ENCODE data around the gene HEATR5A. TPM values are rescaled to one million over a fixed set of nuclear protein-coding genes. Genes with fewer than 3 reads are reported as not detected.

The HEATR5A gene
- total RNA-seq, 4 donors from 2014 or later, result 22.9 to 32.0 (median 25.8) TPM

DNA sequence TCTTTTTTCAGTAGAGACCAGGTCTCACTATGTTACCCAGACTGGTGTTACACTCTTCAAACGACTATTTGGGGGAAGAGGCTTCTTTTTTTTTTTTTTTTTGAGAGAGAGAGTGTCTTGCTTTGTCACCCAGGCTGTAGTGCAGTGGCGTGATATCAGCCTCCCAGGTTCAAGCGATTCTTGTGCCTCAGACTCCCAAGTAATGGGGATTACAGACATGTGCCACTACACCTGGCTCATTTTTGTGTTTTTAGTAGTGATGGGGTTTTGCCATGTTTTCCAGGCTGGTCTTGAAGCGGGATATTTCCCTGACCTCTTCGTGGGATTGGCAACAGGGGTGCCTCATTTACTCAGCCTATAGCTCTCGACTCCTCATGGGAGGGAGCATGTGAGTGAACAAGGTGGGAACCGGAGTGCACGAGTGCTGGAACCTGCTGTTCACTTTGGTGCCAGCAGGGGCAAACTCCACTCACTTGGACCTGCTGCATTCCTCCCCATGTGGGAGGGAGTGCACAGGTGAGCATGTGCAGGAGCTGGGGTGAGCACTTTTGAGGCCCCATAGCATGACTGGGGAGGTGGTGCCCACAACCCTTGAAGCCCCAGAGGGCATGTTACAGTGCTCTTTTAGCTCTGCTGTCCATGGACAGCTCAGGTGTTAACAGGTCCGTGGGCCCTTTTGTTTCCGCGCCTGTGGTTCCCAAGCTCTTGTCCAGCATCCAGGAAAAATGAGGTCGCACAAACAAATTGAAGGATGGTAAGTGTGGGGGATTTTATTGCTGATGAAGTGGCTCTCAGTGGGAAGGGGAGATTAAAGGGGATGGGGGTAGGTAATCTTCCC, 133.7 kb downstream of the HEATR5A start:
- H3K27ac ChIP-seq, result no peak overlapping the region
- WGBS, 2 donors, result 91 to 95% methylated on average over 12 of the region's 12 CpGs
- no peaks in the 10 kb centered on the region for H3K9me3 ChIP-seq
- no peak for DNase-seq (ENCODE audit: low spot score in 2 of 2)
- TF ChIP-seq POLR2A (IDR thresholded peaks at IDR 0.05) (no peak), EP300 (IDR thresholded peaks at IDR 0.05) (no peak), CTCF (IDR thresholded peaks at IDR 0.05) (no peak)
- peaks cover 0 to 27% (median 0%) of the 10 kb centered on the region in 3 donors for H3K36me3 ChIP-seq
- H3K27me3 ChIP-seq, result no peaks in the 10 kb centered on the region
- H3K4me3 ChIP-seq, result no peak overlapping the region
- H3K4me1 ChIP-seq, result no peaks in the 10 kb centered on the region

DNA sequence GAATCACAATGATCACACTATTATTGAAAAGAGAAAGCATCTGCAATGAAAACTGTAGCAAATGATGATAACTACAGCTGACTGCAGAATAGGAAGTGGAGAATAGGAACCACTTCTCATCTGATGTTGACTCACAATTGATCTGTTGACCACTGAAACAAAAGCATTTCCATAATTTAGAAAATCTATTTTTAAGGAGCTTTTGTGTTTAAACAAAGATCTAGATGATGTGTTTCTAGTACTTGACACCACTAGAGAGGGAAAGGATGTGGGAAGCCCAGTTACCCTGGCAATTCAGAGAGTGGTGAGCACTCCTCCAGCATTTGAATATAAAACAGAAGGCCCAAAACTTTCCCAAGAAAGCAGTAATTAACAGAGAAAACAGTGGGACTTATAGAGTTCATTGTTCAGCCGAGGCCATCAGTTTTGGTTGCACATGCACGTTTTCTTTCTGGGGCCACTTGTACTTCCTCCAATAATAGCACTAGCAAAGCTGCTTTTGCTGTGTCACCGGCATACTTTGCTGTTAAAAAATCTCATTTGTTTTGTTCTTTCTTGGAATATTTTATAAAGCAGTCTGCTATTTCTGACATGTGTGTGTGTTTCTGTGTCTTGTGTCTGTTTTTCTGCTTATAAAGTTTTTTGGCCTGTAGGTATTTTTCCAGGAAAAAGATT, 136.6 kb downstream of the HEATR5A start:
- H3K4me3 ChIP-seq, result no peak overlapping the region
- H3K27me3 ChIP-seq, result no peaks in the 10 kb centered on the region
- H3K27ac ChIP-seq, result peak overlapping the region in 2 of 4 donors; percentile 39 to 58
- DNase-seq (ENCODE audit: low spot score in 2 of 2), result no peak
- no peaks in the 10 kb centered on the region for H3K9me3 ChIP-seq
- WGBS, 2 donors, result 14 to 24% methylated on average over 3 of the region's 3 CpGs
- no peaks in the 10 kb centered on the region for H3K4me1 ChIP-seq
- peaks cover 0 to 21% (median 0%) of the 10 kb centered on the region in 3 donors for H3K36me3 ChIP-seq
- no peak for TF ChIP-seq CTCF (IDR thresholded peaks at IDR 0.05)

DNA sequence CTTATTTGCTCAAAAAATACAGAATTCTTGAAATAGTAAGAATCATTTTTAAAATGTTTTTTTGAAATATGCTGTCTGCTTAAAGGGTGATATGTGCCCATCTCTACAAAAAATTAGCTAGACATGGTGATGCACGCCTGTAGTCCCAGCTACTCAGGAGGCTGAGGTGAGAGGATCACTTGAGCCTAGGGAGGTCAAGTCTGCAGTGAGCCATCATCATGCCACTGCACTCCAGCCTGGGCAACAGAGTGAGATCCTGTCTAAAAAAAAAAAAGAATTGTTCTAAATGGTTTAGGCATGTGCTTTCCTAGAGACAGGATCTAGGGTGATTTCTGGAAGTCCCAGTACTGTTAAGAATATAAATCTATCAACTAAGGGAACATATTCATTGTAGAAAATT, 137.2 kb downstream of the HEATR5A start:
- no peak for DNase-seq (ENCODE audit: low spot score in 2 of 2)
- 100% methylated on average over 1 of the region's 1 CpG for whole genome bisulfite sequencing, 2 donors

DNA sequence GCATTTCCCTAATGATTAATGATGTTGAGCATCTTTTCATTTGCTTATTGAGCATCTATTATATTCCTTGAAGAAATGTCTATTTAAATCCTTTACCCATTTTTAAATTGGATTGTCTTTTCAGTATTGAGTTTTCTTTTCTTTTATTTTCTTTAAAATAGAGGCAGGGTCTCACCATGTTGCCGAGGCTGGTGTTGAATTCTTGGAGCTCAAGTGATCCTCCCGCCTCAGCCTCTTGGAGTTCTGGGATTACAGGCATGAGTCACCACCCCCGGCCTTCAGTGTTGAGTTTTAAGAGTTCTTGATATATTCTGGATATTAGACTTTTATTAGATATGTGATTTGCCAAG, 139.5 kb downstream of the HEATR5A start:
- H3K27me3 ChIP-seq, result no peaks in the 10 kb centered on the region
- no peak for DNase-seq (ENCODE audit: low spot score in 2 of 2)
- no peaks in the 10 kb centered on the region for H3K9me3 ChIP-seq
- H3K4me1 ChIP-seq, result no peaks in the 10 kb centered on the region
- 89 to 91% methylated on average over 3 of the region's 3 CpGs for WGBS, 2 donors
- TF ChIP-seq EP300 (IDR thresholded peaks at IDR 0.05), result no peak
- TF ChIP-seq CTCF (IDR thresholded peaks at IDR 0.05), result no peak
- no peak for TF ChIP-seq POLR2A (IDR thresholded peaks at IDR 0.05)
- no peaks in the 10 kb centered on the region for H3K36me3 ChIP-seq
- H3K27ac ChIP-seq, result no peak overlapping the region
- H3K4me3 ChIP-seq, result no peak overlapping the region

More for the DNA sequence above, 137.2 kb downstream of the HEATR5A start:
- Histone ChIP-seq H3K4me3 (no peak overlapping the region), H3K4me1 (no peaks in the 10 kb centered on the region), H3K9me3 (no peaks in the 10 kb centered on the region), H3K27ac (no peak overlapping the region), H3K36me3 (peaks cover 0 to 17% (median 0%) of the 10 kb centered on the region in 3 donors), H3K27me3 (no peaks in the 10 kb centered on the region)
- TF ChIP-seq CTCF (IDR thresholded peaks at IDR 0.05) (no peak), EP300 (IDR thresholded peaks at IDR 0.05) (no peak), POLR2A (IDR thresholded peaks at IDR 0.05) (no peak)

Data from tibial nerve (tissue), 4 donors.